ENCODE results near the gene PCYT1A. TPM values are rescaled to one million over a fixed set of nuclear protein-coding genes. Genes with fewer than 3 reads are reported as not detected.

Gene PCYT1A
- total and polyA plus RNA-seq, 2 donors (not counting 3 experiments of a cell fraction or from before 2014, with no cell fraction given), result 50.3 to 65.5 TPM

GRCh38 chr3:196207833-196208607 lies 79.5 kb downstream of the PCYT1A start:
- ChIA-PET POLR2A (no interaction called here), CTCF (no interaction called here)
- Histone ChIP-seq H3K27ac (ENCODE audit: insufficient read depth, low read depth, low read length) (no peak overlapping the region), H3K4me1 (ENCODE audit: control insufficient read depth, extremely low read depth, insufficient read depth, low read length) (no peaks in the 10 kb centered on the region), H3K79me2 (ENCODE audit: control insufficient read depth, insufficient read depth, low read length) (no peaks in the 10 kb centered on the region), H2AFZ (ENCODE audit: low read depth, low read length) (peak overlapping the region; percentile 68), H3K27me3 (ENCODE audit: control insufficient read depth in 2 of 2, insufficient read depth in 2 of 2, low read length in 2 of 2) (peaks cover 2 to 4% of the 10 kb centered on the region in 2 experiments), H3K4me2 (ENCODE audit: insufficient read depth, low read length) (peak overlapping the region; percentile 37), H3K36me3 (ENCODE audit: control insufficient read depth in 2 of 2, extremely low read depth in 1 of 2, insufficient read depth in 2 of 2, low read length in 2 of 2) (no peaks in the 10 kb centered on the region), H3K9me1 (replicated peaks; ENCODE audit: control insufficient read depth, extremely low read depth, insufficient read depth, low read length) (no peaks in the 10 kb centered on the region), H3K9me3 (replicated peaks; ENCODE audit: control insufficient read depth, insufficient read depth, low read length) (no peaks in the 10 kb centered on the region), H3K9ac (replicated peaks; ENCODE audit: extremely low read depth, insufficient read depth, low read length) (no peak overlapping the region), H3K4me3 (replicated peaks in 1 of 3; ENCODE audit: insufficient read depth in 1 of 3, low read depth in 1 of 3, low read length in 3 of 3) (peak overlapping the region in 2 of 3 experiments; percentile 11 to 15), H4K20me1 (replicated peaks; ENCODE audit: control insufficient read depth, extremely low read depth, insufficient read depth, low read length) (no peaks in the 10 kb centered on the region)
- DNase-seq (ENCODE audit: low read depth, low spot score), result no peak
- FAIRE-seq, result peak; percentile 21
- TF ChIP-seq, protein P1, sequence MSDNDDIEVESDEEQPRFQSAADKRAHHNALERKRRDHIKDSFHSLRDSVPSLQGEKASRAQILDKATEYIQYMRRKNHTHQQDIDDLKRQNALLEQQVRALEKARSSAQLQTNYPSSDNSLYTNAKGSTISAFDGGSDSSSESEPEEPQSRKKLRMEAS (IDR thresholded peaks at IDR 0.05; ENCODE audit: insufficient read depth, insufficient read length), result no peak
- TF ChIP-seq, protein P2, sequence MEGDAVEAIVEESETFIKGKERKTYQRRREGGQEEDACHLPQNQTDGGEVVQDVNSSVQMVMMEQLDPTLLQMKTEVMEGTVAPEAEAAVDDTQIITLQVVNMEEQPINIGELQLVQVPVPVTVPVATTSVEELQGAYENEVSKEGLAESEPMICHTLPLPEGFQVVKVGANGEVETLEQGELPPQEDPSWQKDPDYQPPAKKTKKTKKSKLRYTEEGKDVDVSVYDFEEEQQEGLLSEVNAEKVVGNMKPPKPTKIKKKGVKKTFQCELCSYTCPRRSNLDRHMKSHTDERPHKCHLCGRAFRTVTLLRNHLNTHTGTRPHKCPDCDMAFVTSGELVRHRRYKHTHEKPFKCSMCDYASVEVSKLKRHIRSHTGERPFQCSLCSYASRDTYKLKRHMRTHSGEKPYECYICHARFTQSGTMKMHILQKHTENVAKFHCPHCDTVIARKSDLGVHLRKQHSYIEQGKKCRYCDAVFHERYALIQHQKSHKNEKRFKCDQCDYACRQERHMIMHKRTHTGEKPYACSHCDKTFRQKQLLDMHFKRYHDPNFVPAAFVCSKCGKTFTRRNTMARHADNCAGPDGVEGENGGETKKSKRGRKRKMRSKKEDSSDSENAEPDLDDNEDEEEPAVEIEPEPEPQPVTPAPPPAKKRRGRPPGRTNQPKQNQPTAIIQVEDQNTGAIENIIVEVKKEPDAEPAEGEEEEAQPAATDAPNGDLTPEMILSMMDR (IDR thresholded peaks at IDR 0.05; ENCODE audit: extremely low read depth in 1 of 2, insufficient read depth in 1 of 2, low read depth in 1 of 2, low read length in 2 of 2), result no peak
- intact Hi-C loops (cut with micrococcal nuclease) (no loop called here), dilution Hi-C loops (cut with MboI; ENCODE audit: extremely low pct_ligation_motif_present, low sequenced_read_pairs) (no loop called here)
- no TSS peak for BruUV-seq (replicated peaks)

- FAIRE-seq (peak; percentile 12), DNase-seq (ENCODE audit: low read depth, low spot score) (no peak)
- no peaks in the 10 kb centered on the region for H3K4me1 ChIP-seq (ENCODE audit: control insufficient read depth, extremely low read depth, insufficient read depth, low read length)
- intact Hi-C loops (cut with micrococcal nuclease) (no loop called here), dilution Hi-C loops (cut with MboI; ENCODE audit: extremely low pct_ligation_motif_present, low sequenced_read_pairs) (no loop called here)
- TF ChIP-seq FOS (IDR thresholded peaks at IDR 0.05; ENCODE audit: borderline replicate concordance, insufficient read depth, low read length) (no peak), EZH2 (IDR thresholded peaks at IDR 0.05; ENCODE audit: borderline replicate concordance, low read depth, low read length, severe bottlenecking) (no peak), POLR2AphosphoS5 (IDR thresholded peaks at IDR 0.05; ENCODE audit: insufficient read depth, low read depth, low read length) (no peak), JUN (IDR thresholded peaks at IDR 0.05; ENCODE audit: borderline replicate concordance, insufficient read depth, insufficient read length, low read depth) (no peak), POLR2A (IDR thresholded peaks at IDR 0.05; ENCODE audit: low read depth, low read length) (no peak), MYC (IDR thresholded peaks at IDR 0.05; ENCODE audit: low read depth, low read length) (no peak), GATA2 (IDR thresholded peaks at IDR 0.05; ENCODE audit: insufficient read depth, insufficient read length, low read depth, low read length) (no peak)
- TF ChIP-seq, protein P1 (IDR thresholded peaks at IDR 0.05; ENCODE audit: insufficient read depth, insufficient read length), result no peak
- TF ChIP-seq, protein P2 (IDR thresholded peaks at IDR 0.05; ENCODE audit: extremely low read depth in 1 of 2, insufficient read depth in 1 of 2, low read depth in 1 of 2, low read length in 2 of 2), result no peak
- H3K27me3 ChIP-seq (ENCODE audit: control insufficient read depth in 2 of 2, insufficient read depth in 2 of 2, low read length in 2 of 2), result peaks cover 2 to 4% of the 10 kb centered on the region in 2 experiments
- H3K9me3 ChIP-seq (replicated peaks; ENCODE audit: control insufficient read depth, insufficient read depth, low read length), result no peaks in the 10 kb centered on the region
- H3K79me2 ChIP-seq (ENCODE audit: control insufficient read depth, insufficient read depth, low read length), result no peaks in the 10 kb centered on the region
- no TSS peak for BruUV-seq (replicated peaks)
- POLR2A ChIA-PET, result interaction anchor here (0.5 kb wide), 1 partner anchor 131 kb away, joined by 4 read pairs; no protein-coding TSS in a partner anchor
- H3K9ac ChIP-seq (replicated peaks; ENCODE audit: extremely low read depth, insufficient read depth, low read length), result no peak overlapping the region
- H3K4me2 ChIP-seq (ENCODE audit: insufficient read depth, low read length), result no peak overlapping the region
- no peaks in the 10 kb centered on the region for H4K20me1 ChIP-seq (replicated peaks; ENCODE audit: control insufficient read depth, extremely low read depth, insufficient read depth, low read length)
- H3K36me3 ChIP-seq (ENCODE audit: control insufficient read depth in 2 of 2, extremely low read depth in 1 of 2, insufficient read depth in 2 of 2, low read length in 2 of 2), result no peaks in the 10 kb centered on the region
- CTCF ChIA-PET, result no interaction called here
- H3K9me1 ChIP-seq (replicated peaks; ENCODE audit: control insufficient read depth, extremely low read depth, insufficient read depth, low read length), result no peaks in the 10 kb centered on the region
- H3K27ac ChIP-seq (ENCODE audit: insufficient read depth, low read depth, low read length), result no peak overlapping the region
- H3K4me3 ChIP-seq (replicated peaks in 1 of 3; ENCODE audit: insufficient read depth in 1 of 3, low read depth in 1 of 3, low read length in 3 of 3), result peak overlapping the region in 1 of 3 experiments; percentile 25
- H2AFZ ChIP-seq (ENCODE audit: low read depth, low read length), result peak overlapping the region; percentile 36
These were observed 80.2 kb downstream of the PCYT1A start for GRCh38 chr3:196207159-196207832.
